B cell (primary cell): ENCODE data around the gene ECD.

ENCODE experiments used
- EZH2 ChIP-seq: IDR thresholded peaks from 2 replicates; pipeline ENCODE4 v1.6.1; 2012; ENCODE audit warnings: borderline replicate concordance, low read depth, mild to moderate bottlenecking, moderate library complexity, low read length; ENCODE audit not compliant: insufficient read depth, poor library complexity, severe bottlenecking
- TF ChIP-seq, protein P1 (sequence below): fragments of 200-600 bp; IDR thresholded peaks from one replicate; pipeline ENCODE4 v1.8.0; 2022; ENCODE audit warnings: antibody characterized with exemption, mild to moderate bottlenecking

DNA sequence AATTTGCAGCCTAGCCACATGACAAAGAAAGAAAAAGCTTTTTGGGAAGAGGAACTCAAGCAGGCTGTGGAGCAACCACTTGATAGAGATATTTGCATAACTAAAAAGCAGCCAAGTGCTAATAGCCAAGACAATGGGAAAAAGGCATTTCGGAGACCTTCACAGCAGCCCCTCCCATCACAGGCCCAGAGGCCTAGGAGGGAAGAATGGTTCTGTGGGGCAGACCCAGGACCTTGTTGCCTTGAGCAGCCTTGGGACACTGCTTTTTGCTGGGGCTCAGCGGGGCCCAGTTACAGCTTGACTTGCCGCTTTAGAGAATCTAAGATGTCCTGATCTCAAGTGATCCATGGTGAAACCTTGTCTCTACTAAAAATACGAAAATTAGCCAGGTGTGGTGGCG lies 38.6 kb upstream of the ECD start:
- no peak for TF ChIP-seq EZH2
- TF ChIP-seq, protein P1, sequence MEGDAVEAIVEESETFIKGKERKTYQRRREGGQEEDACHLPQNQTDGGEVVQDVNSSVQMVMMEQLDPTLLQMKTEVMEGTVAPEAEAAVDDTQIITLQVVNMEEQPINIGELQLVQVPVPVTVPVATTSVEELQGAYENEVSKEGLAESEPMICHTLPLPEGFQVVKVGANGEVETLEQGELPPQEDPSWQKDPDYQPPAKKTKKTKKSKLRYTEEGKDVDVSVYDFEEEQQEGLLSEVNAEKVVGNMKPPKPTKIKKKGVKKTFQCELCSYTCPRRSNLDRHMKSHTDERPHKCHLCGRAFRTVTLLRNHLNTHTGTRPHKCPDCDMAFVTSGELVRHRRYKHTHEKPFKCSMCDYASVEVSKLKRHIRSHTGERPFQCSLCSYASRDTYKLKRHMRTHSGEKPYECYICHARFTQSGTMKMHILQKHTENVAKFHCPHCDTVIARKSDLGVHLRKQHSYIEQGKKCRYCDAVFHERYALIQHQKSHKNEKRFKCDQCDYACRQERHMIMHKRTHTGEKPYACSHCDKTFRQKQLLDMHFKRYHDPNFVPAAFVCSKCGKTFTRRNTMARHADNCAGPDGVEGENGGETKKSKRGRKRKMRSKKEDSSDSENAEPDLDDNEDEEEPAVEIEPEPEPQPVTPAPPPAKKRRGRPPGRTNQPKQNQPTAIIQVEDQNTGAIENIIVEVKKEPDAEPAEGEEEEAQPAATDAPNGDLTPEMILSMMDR: no peak
